Stimulated activated effector memory CD8-positive, alpha-beta T cell treated with anti-CD3 and anti-CD28 coated beads, Interleukin-12 subunit alpha, Interleukin-12 subunit beta, amount 100 ng/mL, for 72 hours (primary cell): ENCODE results near the gene LDLRAP1.

Experiments
- ATAC-seq: fragments of 150-1000 bp; cut with Tn5 transposase; 2 replicates; pipeline ENCODE4 v1.10.0; 2021
- DNase-seq, 2 donors: peaks; one replicate each; pipeline ENCODE4 v3.0.0; 2021 to 2022; ENCODE audit warnings: low spot score in 2 of 2
- H3K27ac Mint-ChIP-seq: one replicate; pipeline ENCODE4 v1.8.0; 2022; ENCODE audit warnings: mild to moderate bottlenecking, mixed read lengths
- H3K36me3 Mint-ChIP-seq: one replicate; pipeline ENCODE4 v1.8.0; 2022; ENCODE audit warnings: mild to moderate bottlenecking, mixed read lengths
- H3K4me1 Mint-ChIP-seq: one replicate; pipeline ENCODE4 v1.8.0; 2022; ENCODE audit warnings: mixed read lengths
- H3K4me3 Mint-ChIP-seq: one replicate; pipeline ENCODE4 v1.8.0; 2022; ENCODE audit warnings: mild to moderate bottlenecking, mixed read lengths
- H3K9me3 Mint-ChIP-seq: one replicate; pipeline ENCODE4 v1.8.0; 2022; ENCODE audit warnings: mixed read lengths

LDLRAP1 gene

DNA sequence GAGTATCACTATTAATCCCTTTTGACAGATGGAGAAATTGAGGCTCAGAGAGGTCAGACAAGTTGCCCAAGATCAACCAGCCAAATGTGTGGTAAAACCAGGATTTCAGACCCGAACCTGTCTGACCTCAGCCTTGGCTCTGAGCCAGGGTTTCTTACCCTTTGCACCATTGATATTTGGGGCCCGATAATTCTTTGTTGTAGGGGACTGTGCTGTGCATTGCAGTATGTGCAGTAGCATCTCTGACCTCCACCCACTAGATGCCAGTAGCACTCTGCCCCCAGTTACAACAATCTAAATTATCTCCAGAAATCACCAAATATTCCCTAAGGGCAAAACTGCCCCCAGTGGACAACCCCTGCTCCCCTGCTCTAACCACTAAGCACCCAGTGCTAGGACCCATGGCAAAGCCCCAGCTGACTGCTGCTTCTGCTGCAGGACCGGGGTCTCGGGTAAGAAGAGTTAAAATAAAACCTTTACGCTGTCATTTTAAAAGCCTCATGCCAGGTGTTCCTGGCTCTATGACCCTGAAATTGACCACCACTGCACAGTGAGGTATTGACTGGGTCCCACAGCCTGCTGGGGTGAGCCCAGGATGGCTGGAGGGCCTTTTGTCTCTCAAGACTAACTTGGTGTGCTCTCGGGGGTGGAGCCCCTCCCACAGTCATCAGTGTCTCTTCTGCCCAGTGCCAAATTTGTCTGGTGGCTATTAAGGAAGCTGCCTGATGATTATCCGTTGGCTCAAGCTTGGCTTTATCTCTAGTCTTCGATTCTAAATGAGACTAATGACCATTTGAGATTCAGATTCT lies 67.6 kb downstream of the LDLRAP1 start:
- ATAC-seq (no peak), DNase-seq (no peak)
- no peaks in the 10 kb centered on the region for H3K9me3 Mint-ChIP-seq
- no peak overlapping the region for H3K27ac Mint-ChIP-seq
- no peak overlapping the region for H3K4me3 Mint-ChIP-seq
- H3K4me1 Mint-ChIP-seq = peaks cover 24% of the 10 kb centered on the region
- no peaks in the 10 kb centered on the region for H3K36me3 Mint-ChIP-seq

DNA sequence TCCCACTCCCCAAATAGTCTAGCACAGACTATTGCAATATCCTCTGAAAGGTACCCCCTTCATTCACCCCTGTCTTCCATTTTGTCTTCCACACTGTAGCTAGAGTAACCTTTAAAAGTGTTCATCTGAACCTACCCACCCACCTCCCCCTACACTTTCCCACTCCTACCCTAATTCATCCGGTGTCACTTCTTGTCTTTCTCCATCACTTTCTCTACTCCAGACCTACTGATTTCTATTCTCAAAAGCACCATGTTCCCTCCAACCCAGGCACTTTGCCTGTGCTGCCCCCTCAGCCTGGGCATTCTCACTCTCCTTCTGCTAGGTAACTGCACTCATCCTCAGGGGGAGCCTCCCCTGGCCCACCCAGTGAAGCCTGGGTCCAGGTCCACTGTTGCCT lies 68.4 kb downstream of the LDLRAP1 start:
- H3K4me3 Mint-ChIP-seq = no peak overlapping the region
- ATAC-seq (no peak), DNase-seq (no peak)
- no peaks in the 10 kb centered on the region for H3K9me3 Mint-ChIP-seq
- H3K27ac Mint-ChIP-seq = no peak overlapping the region
- H3K36me3 Mint-ChIP-seq = no peaks in the 10 kb centered on the region
- H3K4me1 Mint-ChIP-seq = peaks cover 24% of the 10 kb centered on the region

GRCh38 chr1:25612421-25612820 lies 69.0 kb downstream of the LDLRAP1 start:
- H3K36me3 Mint-ChIP-seq = no peaks in the 10 kb centered on the region
- ATAC-seq (no peak), DNase-seq (no peak)
- H3K4me3 Mint-ChIP-seq = no peak overlapping the region
- H3K27ac Mint-ChIP-seq = no peak overlapping the region
- peaks cover 24% of the 10 kb centered on the region for H3K4me1 Mint-ChIP-seq
- no peaks in the 10 kb centered on the region for H3K9me3 Mint-ChIP-seq

DNA sequence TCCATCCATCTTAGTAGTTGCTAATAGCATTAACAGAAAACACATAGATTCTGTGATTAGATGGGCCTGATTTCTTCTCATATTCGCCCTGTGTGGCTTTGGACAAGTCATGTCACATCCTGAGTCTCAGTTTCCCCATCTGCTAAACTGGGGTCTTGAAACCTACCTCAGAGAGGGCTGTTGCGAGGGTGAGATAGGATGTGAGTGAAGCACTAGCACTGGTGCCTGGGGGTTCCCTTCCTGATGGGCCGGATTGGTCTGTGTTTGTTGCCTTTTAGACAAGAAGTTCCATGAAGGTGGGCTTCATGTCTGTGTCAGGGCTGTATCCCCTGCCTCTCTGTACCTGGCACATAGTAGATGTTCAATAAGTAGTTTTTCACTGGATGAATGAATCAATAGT lies 69.7 kb downstream of the LDLRAP1 start:
- Mint-ChIP-seq H3K4me1 (peaks cover 25% of the 10 kb centered on the region), H3K9me3 (no peaks in the 10 kb centered on the region), H3K27ac (no peak overlapping the region), H3K4me3 (no peak overlapping the region), H3K36me3 (peaks cover under 1% of the 10 kb centered on the region)
- DNase-seq = no peak
- no peak for ATAC-seq

GRCh38 chr1:25614501-25615171 lies 71.2 kb downstream of the LDLRAP1 start:
- Mint-ChIP-seq H3K9me3 (no peaks in the 10 kb centered on the region), H3K4me1 (peaks cover 40% of the 10 kb centered on the region), H3K4me3 (peak overlapping the region; percentile 57), H3K36me3 (peaks cover 6% of the 10 kb centered on the region), H3K27ac (no peak overlapping the region)
- peak in 1 of 2 donors; percentile 54 for DNase-seq
- ATAC-seq = peak; percentile 35

- DNase-seq (peak in 1 of 2 donors; percentile 48), ATAC-seq (no peak)
- Mint-ChIP-seq H3K9me3 (no peaks in the 10 kb centered on the region), H3K27ac (no peak overlapping the region), H3K4me1 (peaks cover 45% of the 10 kb centered on the region), H3K4me3 (peak overlapping the region; percentile 57), H3K36me3 (peaks cover 6% of the 10 kb centered on the region)
These were observed 71.8 kb downstream of the LDLRAP1 start for GRCh38 chr1:25615172-25615541.

DNA sequence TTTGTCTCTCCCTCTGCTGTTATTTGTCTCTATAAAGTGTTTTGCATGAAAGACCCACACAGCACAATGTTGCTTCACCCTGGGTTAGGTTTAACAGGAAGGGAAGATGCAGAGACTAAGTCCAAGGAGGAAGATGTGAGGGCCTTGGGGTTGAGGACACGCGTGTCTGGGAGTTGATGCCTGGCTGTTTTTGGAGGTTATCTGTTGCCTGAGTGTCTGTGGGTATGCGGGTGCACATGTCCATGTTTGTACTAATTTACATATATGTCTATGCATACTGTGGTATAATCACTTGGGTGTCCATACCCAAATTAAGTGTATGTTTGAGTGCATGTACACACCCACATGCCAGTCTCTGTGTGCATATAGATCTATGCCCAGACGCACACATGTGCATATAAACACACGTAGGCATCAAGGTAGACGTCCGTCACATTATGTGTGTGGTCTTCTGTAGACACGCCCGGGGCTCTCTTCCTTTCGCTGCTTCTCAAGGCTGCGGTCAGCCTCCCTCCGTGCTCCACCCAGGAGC lies 72.2 kb downstream of the LDLRAP1 start:
- H3K4me3 Mint-ChIP-seq = peak overlapping the region; percentile 57
- ATAC-seq (peak; percentile 3), DNase-seq (no peak)
- peaks cover 6% of the 10 kb centered on the region for H3K36me3 Mint-ChIP-seq
- H3K27ac Mint-ChIP-seq = no peak overlapping the region
- no peaks in the 10 kb centered on the region for H3K9me3 Mint-ChIP-seq
- peaks cover 50% of the 10 kb centered on the region for H3K4me1 Mint-ChIP-seq

GRCh38 chr1:25616095-25616986 lies 72.9 kb downstream of the LDLRAP1 start, which contains the start of gene MAN1C1:
Gene MAN1C1 (plus strand): TSS chr1:25616791. CDS start chr1:25617798, 1,007 bp downstream.
- H3K9me3 Mint-ChIP-seq = no peaks in the 10 kb centered on the region

DNA sequence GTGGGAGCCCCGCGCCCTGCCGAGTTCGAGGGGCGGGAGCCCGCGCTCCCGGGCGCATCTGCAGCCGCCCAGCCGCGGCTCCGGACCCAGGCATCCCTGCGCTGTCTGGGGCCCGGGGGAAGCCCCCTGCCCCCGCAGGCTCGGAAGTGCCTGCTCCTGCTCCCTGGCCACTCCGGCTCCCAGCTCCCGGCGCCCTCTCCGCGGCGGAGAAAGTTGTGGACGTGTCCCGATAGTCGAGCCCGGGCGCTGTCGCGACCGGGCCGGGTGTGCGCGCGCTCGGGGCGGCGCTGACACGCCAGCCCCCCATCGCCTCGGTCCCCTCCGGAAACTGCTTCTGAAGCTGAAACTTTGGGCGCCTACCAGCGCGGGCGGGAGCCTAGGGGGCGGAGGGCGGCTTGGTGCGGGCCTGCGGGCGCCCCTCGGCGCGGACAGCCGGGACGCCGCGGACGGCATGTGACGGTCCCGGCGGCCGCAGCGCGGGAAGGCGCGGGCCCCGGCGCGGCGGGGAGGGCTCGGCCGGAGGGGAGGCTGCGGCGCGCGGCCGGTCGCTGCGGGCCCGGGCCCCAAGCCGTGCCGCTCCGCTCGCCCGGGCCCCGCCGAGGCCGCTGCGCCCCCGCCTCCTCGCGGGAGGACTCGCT lies 73.7 kb downstream of the LDLRAP1 start:
- Mint-ChIP-seq H3K4me3 (peak overlapping the region; percentile 82), H3K4me1 (peaks cover 62% of the 10 kb centered on the region), H3K27ac (no peak overlapping the region), H3K9me3 (no peaks in the 10 kb centered on the region), H3K36me3 (peaks cover 6% of the 10 kb centered on the region)
- peak; percentile 4 for ATAC-seq
- DNase-seq = peak in 1 of 2 donors; percentile 61

More at GRCh38 chr1:25616095-25616986, 72.9 kb downstream of the LDLRAP1 start, which contains the start of gene MAN1C1:
- ATAC-seq (peak; percentile 76), DNase-seq (peak; percentile 76 to 89)
- peaks cover 57% of the 10 kb centered on the region for H3K4me1 Mint-ChIP-seq
- H3K27ac Mint-ChIP-seq = no peak within 1 kb of the TSS
- peaks cover 6% of the 10 kb centered on the region for H3K36me3 Mint-ChIP-seq
- peak within 1 kb of the TSS; percentile 82 for H3K4me3 Mint-ChIP-seq

GRCh38 chr1:25617625-25618432 lies 74.4 kb downstream of the LDLRAP1 start:
- DNase-seq (peak in 1 of 2 donors; percentile 60), ATAC-seq (no peak)
- Mint-ChIP-seq H3K4me3 (peak overlapping the region; percentile 82), H3K36me3 (peaks cover 6% of the 10 kb centered on the region), H3K4me1 (peaks cover 68% of the 10 kb centered on the region), H3K27ac (peak overlapping the region; percentile 83), H3K9me3 (no peaks in the 10 kb centered on the region)

- ATAC-seq (no peak), DNase-seq (peak in 1 of 2 donors; percentile 54)
- Mint-ChIP-seq H3K9me3 (no peaks in the 10 kb centered on the region), H3K4me3 (peak overlapping the region; percentile 82), H3K27ac (peak overlapping the region; percentile 83), H3K4me1 (peaks cover 73% of the 10 kb centered on the region), H3K36me3 (peaks cover 6% of the 10 kb centered on the region)
These were observed 75.0 kb downstream of the LDLRAP1 start for GRCh38 chr1:25618433-25618808.
